Activated CD4-positive, alpha-beta T cell treated with anti-CD3 and anti-CD28 coated beads for 36 hours (primary cell): ENCODE measurements around the gene MYL11. TPM values are rescaled to one million over a fixed set of nuclear protein-coding genes. Genes with fewer than 3 reads are reported as not detected.

Experiments
- ATAC-seq: fragments of 200-7000 bp; cut with Tn5 transposase; one replicate; pipeline ENCODE4 v1.10.0; 2021; ENCODE audit warnings: mild to moderate bottlenecking, moderate library complexity
- CTCF ChIA-PET: fragments of 350-600 bp; sonication (Branson Sonifier 250); formaldehyde crosslinking; loops from one replicate; lab custom pipeline; 2021; ENCODE audit warnings: antibody characterized with exemption; lab: Charles Lee
- POLR2A ChIA-PET: fragments of 350-600 bp; sonication (Branson Sonifier 250); formaldehyde crosslinking; loops from one replicate; lab custom pipeline; 2021; ENCODE audit warnings: antibody characterized with exemption, inconsistent platforms; lab: Charles Lee
- DNase-seq: peaks from one replicate; pipeline ENCODE4 v3.0.0-alpha.2; 2020
- H3K27ac Mint-ChIP-seq: one replicate; pipeline ENCODE4 v1.8.0; 2021; ENCODE audit warnings: mixed read lengths
- H3K27me3 Mint-ChIP-seq: one replicate; pipeline ENCODE4 v1.8.0; 2021; ENCODE audit warnings: mixed read lengths
- H3K36me3 Mint-ChIP-seq: one replicate; pipeline ENCODE4 v1.8.0; 2021; ENCODE audit warnings: low read depth, mixed read lengths
- H3K4me1 Mint-ChIP-seq: one replicate; pipeline ENCODE4 v1.8.0; 2021; ENCODE audit warnings: mixed read lengths
- H3K4me3 Mint-ChIP-seq: one replicate; pipeline ENCODE4 v1.8.0; 2021; ENCODE audit warnings: mild to moderate bottlenecking, moderate library complexity, mixed read lengths
- H3K9me3 Mint-ChIP-seq: one replicate; pipeline ENCODE4 v1.8.0; 2021; ENCODE audit warnings: low read depth, mixed read lengths
- intact Hi-C, 2 experiments: fragments of 100-400 bp; cut with DNase I in 1 of 2; cut with micrococcal nuclease in 1 of 2; formaldehyde crosslinking; loops; one replicate each; pipeline versions ENCODE4 v1.14.2 to v1.15.1; 2022 to 2024; cut with DNase I, micrococcal nuclease
- total RNA-seq, 2 experiments: library from RNA; stranded (reverse); gene quantifications; one replicate each; pipeline ENCODE4 v1.2.3, GENCODE V29; 2021

MYL11 gene
- total RNA-seq, 2 experiments from 2014 or later = 0.69 to 1.6 TPM

- Mint-ChIP-seq H3K9me3 (no peaks in the 10 kb centered on the region), H3K4me3 (peak overlapping the region; percentile 99), H3K4me1 (peaks cover 49% of the 10 kb centered on the region), H3K27ac (peak overlapping the region; percentile 99), H3K27me3 (no peaks in the 10 kb centered on the region), H3K36me3 (peaks cover 30% of the 10 kb centered on the region)
- ChIA-PET POLR2A (no interaction called here), CTCF (interaction anchor here (1.7 kb wide), 1 partner anchor 28 kb away, joined by 3 read pairs; the partner anchor contains the start of gene ZNF771)
- peak; percentile 26 for DNase-seq
- intact Hi-C loops = loop anchor here (2.0 to 10.0 kb wide), 5 partner anchors 16 to 1554 kb away; partner anchors contain the start of genes ATXN2L (in 1 of the 2), FUS (in 1 of the 2), ITGAL (in 1 of the 2) and PAGR1 (in 1 of the 2)
- ATAC-seq = no peak
Measured at GRCh38 chr16:30379158-30379783, 4.7 kb downstream of the MYL11 start.

- no peak for DNase-seq
- intact Hi-C loops = no loop called here
- Mint-ChIP-seq H3K9me3 (no peaks in the 10 kb centered on the region), H3K27me3 (no peaks in the 10 kb centered on the region), H3K4me3 (peak overlapping the region; percentile 99), H3K36me3 (peaks cover 30% of the 10 kb centered on the region), H3K27ac (peak overlapping the region; percentile 99), H3K4me1 (peaks cover 49% of the 10 kb centered on the region)
- no peak for ATAC-seq
- CTCF ChIA-PET = interaction anchor here (0.7 to 1.3 kb wide), 2 partner anchors 53 to 218 kb away, joined by 3 to 4 read pairs; no protein-coding TSS in a partner anchor
- POLR2A ChIA-PET = no interaction called here
Measured at GRCh38 chr16:30380072-30380802, 5.6 kb downstream of the MYL11 start.

- Mint-ChIP-seq H3K4me3 (peak overlapping the region; percentile 84), H3K4me1 (peaks cover 51% of the 10 kb centered on the region), H3K36me3 (peaks cover 30% of the 10 kb centered on the region), H3K27me3 (no peaks in the 10 kb centered on the region), H3K9me3 (no peaks in the 10 kb centered on the region), H3K27ac (peak overlapping the region; percentile 98)
- POLR2A ChIA-PET = no interaction called here
- ATAC-seq (no peak), DNase-seq (no peak)
- intact Hi-C loops = no loop called here
- CTCF ChIA-PET = interaction anchor here (0.7 to 1.3 kb wide), 3 partner anchors 10 to 218 kb away, joined by 3 to 4 read pairs (median 3); no protein-coding TSS in a partner anchor
Measured at GRCh38 chr16:30380803-30381208, 6.2 kb downstream of the MYL11 start.

- H3K36me3 Mint-ChIP-seq = peaks cover 30% of the 10 kb centered on the region
- no peaks in the 10 kb centered on the region for H3K9me3 Mint-ChIP-seq
- POLR2A ChIA-PET = interaction anchor here (1.5 kb wide), 1 partner anchor 36 kb away, joined by 8 read pairs; no protein-coding TSS in a partner anchor
- H3K27me3 Mint-ChIP-seq = no peaks in the 10 kb centered on the region
- peak overlapping the region; percentile 84 for H3K4me3 Mint-ChIP-seq
- DNase-seq = peak; percentile 64
- CTCF ChIA-PET = interaction anchor here (0.5 to 1.9 kb wide), 6 partner anchors 11 to 313 kb away, joined by 3 to 8 read pairs (median 4); partner anchors contain the start of gene DCTPP1
- intact Hi-C loops = loop anchor here (1.0 to 2.0 kb wide), 3 partner anchors 14 to 27 kb away; partner anchors contain the start of genes ZNF48 (in 1 of the 2) and ZNF771 (in 1 of the 2)
- ATAC-seq = no peak
- H3K4me1 Mint-ChIP-seq = peaks cover 51% of the 10 kb centered on the region
- peak overlapping the region; percentile 98 for H3K27ac Mint-ChIP-seq
Measured at GRCh38 chr16:30381291-30382041, 6.9 kb downstream of the MYL11 start.

- CTCF ChIA-PET = interaction anchor here (0.5 to 2.5 kb wide), 12 partner anchors 11 to 431 kb away, joined by 3 to 18 read pairs (median 4); partner anchors contain the start of genes DCTPP1, TBC1D10B and ZNF48
- intact Hi-C loops = loop anchor here (1.0 to 2.0 kb wide), 3 partner anchors 13 to 27 kb away; partner anchors contain the start of genes ZNF48 (in 1 of the 2) and ZNF771 (in 1 of the 2)
- H3K27me3 Mint-ChIP-seq = no peaks in the 10 kb centered on the region
- ATAC-seq (peak; percentile 50), DNase-seq (peak; percentile 89)
- H3K4me1 Mint-ChIP-seq = peaks cover 47% of the 10 kb centered on the region
- peak within 1 kb of the TSS; percentile 98 for H3K27ac Mint-ChIP-seq
- POLR2A ChIA-PET = interaction anchor here (0.6 to 1.5 kb wide), 8 partner anchors 9 to 277 kb away, joined by 3 to 8 read pairs (median 4); partner anchors contain the start of genes DCTPP1 and ZNF771
- no peaks in the 10 kb centered on the region for H3K9me3 Mint-ChIP-seq
- peaks cover 30% of the 10 kb centered on the region for H3K36me3 Mint-ChIP-seq
- peak within 1 kb of the TSS; percentile 84 for H3K4me3 Mint-ChIP-seq
Measured at GRCh38 chr16:30382111-30382881, 7.7 kb downstream of the MYL11 start, which contains the start of gene SEPTIN1. Gene SEPTIN1 (minus strand): TSS chr16:30382561. CDS start chr16:30382542, 19 bp downstream.

- CTCF ChIA-PET = interaction anchor here (1.3 to 2.5 kb wide), 7 partner anchors 12 to 232 kb away, joined by 3 to 18 read pairs (median 8); partner anchors contain the start of genes DCTPP1, TBC1D10B and ZNF48
- POLR2A ChIA-PET = interaction anchor here (1.1 to 1.4 kb wide), 2 partner anchors 24 to 46 kb away, joined by 3 to 6 read pairs; partner anchors contain the start of genes DCTPP1 and ZNF771
- Mint-ChIP-seq H3K27ac (peak overlapping the region; percentile 98), H3K9me3 (no peaks in the 10 kb centered on the region), H3K36me3 (peaks cover 26% of the 10 kb centered on the region), H3K4me3 (peak overlapping the region; percentile 84), H3K27me3 (no peaks in the 10 kb centered on the region), H3K4me1 (peaks cover 45% of the 10 kb centered on the region)
- intact Hi-C loops = loop anchor here in 1 of 2 experiments (2.0 kb wide), 1 partner anchor 25 kb away; no protein-coding TSS in a partner anchor
- ATAC-seq = no peak
- no peak for DNase-seq
Measured at GRCh38 chr16:30383521-30383920, 8.9 kb downstream of the MYL11 start.

- H3K36me3 Mint-ChIP-seq = peaks cover 17% of the 10 kb centered on the region
- peak overlapping the region; percentile 81 for H3K4me3 Mint-ChIP-seq
- peak overlapping the region; percentile 39 for H3K27ac Mint-ChIP-seq
- DNase-seq (no peak), ATAC-seq (peak; percentile 6)
- intact Hi-C loops = loop anchor here (1.0 to 2.0 kb wide), 5 partner anchors 12 to 39 kb away; partner anchors contain the start of genes CD2BP2 (in 1 of the 2), SEPTIN1 (in 1 of the 2) and ZNF771 (in 1 of the 2)
- H3K9me3 Mint-ChIP-seq = no peaks in the 10 kb centered on the region
- CTCF ChIA-PET = interaction anchor here (0.5 to 3.0 kb wide), 7 partner anchors 12 to 316 kb away, joined by 3 to 18 read pairs (median 5); partner anchors contain the start of genes ITGAL, SEPTIN1 and ZNF771
- POLR2A ChIA-PET = interaction anchor here (1.7 kb wide), 1 partner anchor 13 kb away, joined by 8 read pairs; the partner anchor contains the start of gene ZNF771
- no peaks in the 10 kb centered on the region for H3K27me3 Mint-ChIP-seq
- H3K4me1 Mint-ChIP-seq = peaks cover 23% of the 10 kb centered on the region
Measured at GRCh38 chr16:30394592-30395154, 20.1 kb downstream of the MYL11 start.

- Mint-ChIP-seq H3K27ac (peak within 1 kb of the TSS; percentile 48), H3K4me3 (peak within 1 kb of the TSS; percentile 81), H3K4me1 (peaks cover 28% of the 10 kb centered on the region), H3K27me3 (no peaks in the 10 kb centered on the region), H3K36me3 (peaks cover 17% of the 10 kb centered on the region), H3K9me3 (no peaks in the 10 kb centered on the region)
- DNase-seq (peak; percentile 67), ATAC-seq (peak; percentile 61)
- CTCF ChIA-PET = interaction anchor here (0.5 to 3.0 kb wide), 13 partner anchors 11 to 315 kb away, joined by 3 to 18 read pairs (median 3); partner anchors contain the start of genes ITGAL, SEPTIN1 and ZNF771
- intact Hi-C loops = loop anchor here (1.0 to 2.0 kb wide), 5 partner anchors 12 to 40 kb away; partner anchors contain the start of genes CD2BP2 (in 1 of the 2), SEPTIN1 (in 1 of the 2) and ZNF771 (in 1 of the 2)
- POLR2A ChIA-PET = interaction anchor here (0.6 to 1.7 kb wide), 2 partner anchors 12 to 24 kb away, joined by 4 to 8 read pairs; partner anchors contain the start of gene ZNF771
Measured at GRCh38 chr16:30395155-30395991, 20.8 kb downstream of the MYL11 start, which contains the start of gene ZNF48. Gene ZNF48 (plus strand): TSS chr16:30395420. CDS start chr16:30395795, 375 bp downstream.
